Stimulated activated CD8-positive, alpha-beta memory T cell treated with anti-CD3 and anti-CD28 coated beads, Interleukin-2, amount 100 ng/mL, for 1 hour (primary cell): ENCODE results near the gene MAD1L1.

Experiments
- DNase-seq, 2 donors: peaks; one replicate each; pipeline ENCODE4 v3.0.0-alpha.2; 2020; ENCODE audit warnings: low read depth in 2 of 2

Gene MAD1L1

GRCh38 chr7:2105917-2106316, 126.8 kb downstream of the MAD1L1 start:
- DNase-seq: no peak

GRCh38 chr7:2105280-2105679, 127.5 kb downstream of the MAD1L1 start:
- DNase-seq: no peak

GRCh38 chr7:2104716-2105115, 128.0 kb downstream of the MAD1L1 start:
- no peak for DNase-seq

GRCh38 chr7:2104107-2104710, 128.5 kb downstream of the MAD1L1 start:
- peak in 1 of 2 donors; percentile 48 for DNase-seq

GRCh38 chr7:2103071-2103898, 129.5 kb downstream of the MAD1L1 start:
- DNase-seq: no peak

GRCh38 chr7:2102375-2102723, 130.4 kb downstream of the MAD1L1 start:
- DNase-seq: no peak

- no peak for DNase-seq
Observed at GRCh38 chr7:2101630-2102374, 130.9 kb downstream of the MAD1L1 start.

- no peak for DNase-seq
Observed at GRCh38 chr7:2100278-2101208, 132.2 kb downstream of the MAD1L1 start.

GRCh38 chr7:2099048-2099957, 133.4 kb downstream of the MAD1L1 start:
- DNase-seq: no peak

GRCh38 chr7:2098496-2098895, 134.2 kb downstream of the MAD1L1 start:
- no peak for DNase-seq

GRCh38 chr7:2098056-2098455, 134.7 kb downstream of the MAD1L1 start:
- no peak for DNase-seq

- no peak for DNase-seq
Observed at GRCh38 chr7:2097492-2097891, 135.3 kb downstream of the MAD1L1 start.

- no peak for DNase-seq
Observed at GRCh38 chr7:2096692-2097387, 135.9 kb downstream of the MAD1L1 start.

- no peak for DNase-seq
Observed at GRCh38 chr7:2095436-2095835, 137.3 kb downstream of the MAD1L1 start.

GRCh38 chr7:2094454-2095045, 138.2 kb downstream of the MAD1L1 start:
- DNase-seq: no peak

GRCh38 chr7:2093843-2094220, 138.9 kb downstream of the MAD1L1 start:
- DNase-seq: no peak

- DNase-seq: no peak
Observed at GRCh38 chr7:2093215-2093842, 139.4 kb downstream of the MAD1L1 start.

GRCh38 chr7:2092279-2092678, 140.5 kb downstream of the MAD1L1 start:
- no peak for DNase-seq
